ENCODE measurements around the gene ACOXL.

- TF ChIP-seq CTCF (IDR thresholded peaks at IDR 0.05; ENCODE audit: insufficient read depth, low read depth, low read length) (no peak), EZH2 (IDR thresholded peaks at IDR 0.05; ENCODE audit: insufficient read depth, low read length) (no peak)
Measured at GRCh38 chr2:110941226-110941625, 208.9 kb downstream of the ACOXL start.

Measured in astrocyte (in vitro differentiated cells and primary cell).